CD4-positive, alpha-beta T cell treated with Interleukin-15 for 4 hours (primary cell): Measurements from ENCODE around the gene ATG4C.
"Not testable (repeated sequence)": the region's sequence is repeated elsewhere in the genome, so short reads cannot be mapped to it uniquely, and the experiment has no call there.

Experiments used
- DNase-seq: peaks from one replicate; pipeline ENCODE4 v3.0.0-alpha.2; 2020; ENCODE audit warnings: low spot score

ATG4C gene

GRCh38 chr1:62774971-62775595 lies 8.8 kb upstream of the ATG4C start:
- no peak for DNase-seq

GRCh38 chr1:62778208-62778607 lies 5.7 kb upstream of the ATG4C start:
- no peak for DNase-seq

GRCh38 chr1:62781841-62782543 lies 1.9 kb upstream of the ATG4C start:
- no peak for DNase-seq

GRCh38 chr1:62782544-62783212 lies 1.3 kb upstream of the ATG4C start:
- not testable (repeated sequence) for DNase-seq

- DNase-seq = no peak
Measured at GRCh38 chr1:62784509-62785365, 805 bp downstream of the ATG4C start.

- DNase-seq = no peak
Measured at GRCh38 chr1:62790716-62791115, 6.8 kb downstream of the ATG4C start.

- DNase-seq = no peak
Measured at GRCh38 chr1:62794053-62794452, 10.1 kb downstream of the ATG4C start.

- DNase-seq = no peak
Measured at GRCh38 chr1:62796221-62796620, 12.3 kb downstream of the ATG4C start.

GRCh38 chr1:62799688-62800087 lies 15.8 kb downstream of the ATG4C start:
- no peak for DNase-seq

- no peak for DNase-seq
Measured at GRCh38 chr1:62800281-62800680, 16.3 kb downstream of the ATG4C start.

- DNase-seq = peak; percentile 2
Measured at GRCh38 chr1:62800825-62801306, 16.9 kb downstream of the ATG4C start.

GRCh38 chr1:62809788-62810187 lies 25.9 kb downstream of the ATG4C start:
- no peak for DNase-seq

GRCh38 chr1:62810420-62811274 lies 26.7 kb downstream of the ATG4C start:
- no peak for DNase-seq

- no peak for DNase-seq
Measured at GRCh38 chr1:62823556-62823955, 39.6 kb downstream of the ATG4C start.

- no peak for DNase-seq
Measured at GRCh38 chr1:62826901-62827300, 43.0 kb downstream of the ATG4C start.

- not testable (repeated sequence) for DNase-seq
Measured at GRCh38 chr1:62827786-62828185, 43.9 kb downstream of the ATG4C start.

- no peak for DNase-seq
Measured at GRCh38 chr1:62832276-62832675, 48.3 kb downstream of the ATG4C start.

- DNase-seq = no peak
Measured at GRCh38 chr1:62833529-62833928, 49.6 kb downstream of the ATG4C start.

GRCh38 chr1:62834400-62834961 lies 50.5 kb downstream of the ATG4C start:
- no peak for DNase-seq

GRCh38 chr1:62836856-62837540 lies 53.1 kb downstream of the ATG4C start:
- no peak for DNase-seq
